Measurements from ENCODE around the gene KHSRP.

- no peak for TF ChIP-seq POLR2A (IDR thresholded peaks at IDR 0.05)
- peak in 1 of 6 experiments; percentile 7 for TF ChIP-seq CTCF (IDR thresholded peaks at IDR 0.05)
Observed at GRCh38 chr19:6458695-6459261, 34.2 kb upstream of the KHSRP start.
